ENCODE results near the gene UBE2D3.

The UBE2D3 gene

DNA sequence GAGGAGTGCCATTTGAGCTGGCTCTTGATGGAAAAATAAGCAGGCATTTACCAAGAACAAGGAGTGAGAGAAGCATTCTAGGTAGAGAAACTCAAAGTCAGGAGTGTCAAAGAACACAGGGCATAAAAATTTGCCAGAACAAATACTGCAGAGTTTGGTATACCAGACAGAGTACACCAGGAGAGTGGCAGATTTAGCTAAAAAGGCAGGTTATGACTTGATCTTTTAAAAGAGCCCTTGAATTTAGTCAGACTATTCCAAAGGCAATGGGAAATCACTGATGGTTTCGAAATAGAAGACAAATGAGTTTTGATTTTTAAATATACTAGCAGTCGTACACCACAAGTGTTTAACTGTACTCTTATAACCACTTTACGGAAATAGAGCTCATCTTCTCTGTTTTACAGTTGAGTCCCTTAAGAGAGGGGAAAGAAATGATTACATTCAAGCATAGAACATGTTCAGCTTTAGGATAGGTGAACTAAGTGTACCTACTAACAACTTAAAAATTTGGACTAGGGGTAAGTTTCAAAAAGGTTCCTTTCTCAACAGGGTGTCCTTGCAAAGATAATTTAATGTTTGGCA lies 10.2 kb downstream of the UBE2D3 start:
- no peak; the same call in 2 of the 3 replicates for ATAC-seq
- no peak for TF ChIP-seq CSDC2 (CRISPR knock-in tag; IDR thresholded peaks at IDR 0.05)
- TF ChIP-seq ESRRG (CRISPR knock-in tag; IDR thresholded peaks at IDR 0.05) = no peak

DNA sequence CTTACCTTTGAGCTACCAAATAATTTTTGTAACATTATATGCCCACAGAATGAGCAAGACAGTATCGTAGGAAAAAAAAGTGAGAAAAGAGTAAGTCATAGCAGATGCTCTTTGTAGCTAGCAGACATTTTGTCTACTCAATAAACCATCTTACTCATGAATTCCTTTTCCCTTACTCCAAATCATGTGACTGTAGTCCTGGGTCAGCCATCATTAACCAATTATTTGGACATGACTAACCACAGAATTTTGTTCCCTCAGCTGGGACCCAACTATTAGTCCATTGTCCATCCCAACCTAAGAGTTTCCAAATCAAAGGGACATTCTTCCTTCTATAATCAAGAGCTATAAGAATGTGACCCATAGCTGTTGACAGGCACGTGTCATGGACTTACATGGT lies 11.4 kb downstream of the UBE2D3 start:
- ATAC-seq = peak; percentile 88
- TF ChIP-seq ISL1 (CRISPR knock-in tag; IDR thresholded peaks at IDR 0.05) (peak; percentile 16; the same call in 1 of the 2 replicates), ZNF70 (CRISPR knock-in tag; IDR thresholded peaks at IDR 0.05) (no peak), ZFP3 (CRISPR knock-in tag; IDR thresholded peaks at IDR 0.05) (peak; percentile 44; the same call in 1 of the 2 replicates)

- TF ChIP-seq ZFP30 (CRISPR knock-in tag; IDR thresholded peaks at IDR 0.05) (no peak), CREB5 (CRISPR knock-in tag; IDR thresholded peaks at IDR 0.05; ENCODE audit: low read depth) (no peak), ZNF70 (CRISPR knock-in tag; IDR thresholded peaks at IDR 0.05) (no peak), ZNF565 (CRISPR knock-in tag; conservative IDR thresholded peaks at IDR 0.05; ENCODE audit: low read depth) (no peak), GLIS3 (CRISPR knock-in tag; IDR thresholded peaks at IDR 0.05) (no peak), ZFP3 (CRISPR knock-in tag; IDR thresholded peaks at IDR 0.05) (no peak), TOX (CRISPR knock-in tag; IDR thresholded peaks at IDR 0.05; ENCODE audit: borderline replicate concordance) (no peak), RARB (CRISPR knock-in tag; IDR thresholded peaks at IDR 0.05) (no peak), ZNF8 (CRISPR knock-in tag; IDR thresholded peaks at IDR 0.05) (no peak), CSDC2 (CRISPR knock-in tag; IDR thresholded peaks at IDR 0.05) (no peak), OSR1 (CRISPR knock-in tag; IDR thresholded peaks at IDR 0.05) (no peak), ARNTL (CRISPR knock-in tag; IDR thresholded peaks at IDR 0.05; ENCODE audit: borderline replicate concordance, low read depth) (no peak), SNAI2 (CRISPR knock-in tag; IDR thresholded peaks at IDR 0.05) (no peak), PATZ1 (CRISPR knock-in tag; IDR thresholded peaks at IDR 0.05; ENCODE audit: borderline replicate concordance) (no peak), TCF4 (CRISPR knock-in tag; IDR thresholded peaks at IDR 0.05; ENCODE audit: borderline replicate concordance) (no peak), TSHZ2 (CRISPR knock-in tag; IDR thresholded peaks at IDR 0.05) (no peak)
- TF ChIP-seq, protein P1, sequence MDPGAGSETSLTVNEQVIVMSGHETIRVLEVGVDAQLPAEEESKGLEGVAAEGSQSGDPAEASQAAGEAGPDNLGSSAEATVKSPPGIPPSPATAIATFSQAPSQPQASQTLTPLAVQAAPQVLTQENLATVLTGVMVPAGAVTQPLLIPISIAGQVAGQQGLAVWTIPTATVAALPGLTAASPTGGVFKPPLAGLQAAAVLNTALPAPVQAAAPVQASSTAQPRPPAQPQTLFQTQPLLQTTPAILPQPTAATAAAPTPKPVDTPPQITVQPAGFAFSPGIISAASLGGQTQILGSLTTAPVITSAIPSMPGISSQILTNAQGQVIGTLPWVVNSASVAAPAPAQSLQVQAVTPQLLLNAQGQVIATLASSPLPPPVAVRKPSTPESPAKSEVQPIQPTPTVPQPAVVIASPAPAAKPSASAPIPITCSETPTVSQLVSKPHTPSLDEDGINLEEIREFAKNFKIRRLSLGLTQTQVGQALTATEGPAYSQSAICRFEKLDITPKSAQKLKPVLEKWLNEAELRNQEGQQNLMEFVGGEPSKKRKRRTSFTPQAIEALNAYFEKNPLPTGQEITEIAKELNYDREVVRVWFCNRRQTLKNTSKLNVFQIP (CRISPR knock-in tag; IDR thresholded peaks at IDR 0.05; ENCODE audit: borderline replicate concordance, low read depth) = no peak
- no peak for ATAC-seq
These were observed 17.7 kb downstream of the UBE2D3 start for GRCh38 chr4:102809691-102810090.

DNA sequence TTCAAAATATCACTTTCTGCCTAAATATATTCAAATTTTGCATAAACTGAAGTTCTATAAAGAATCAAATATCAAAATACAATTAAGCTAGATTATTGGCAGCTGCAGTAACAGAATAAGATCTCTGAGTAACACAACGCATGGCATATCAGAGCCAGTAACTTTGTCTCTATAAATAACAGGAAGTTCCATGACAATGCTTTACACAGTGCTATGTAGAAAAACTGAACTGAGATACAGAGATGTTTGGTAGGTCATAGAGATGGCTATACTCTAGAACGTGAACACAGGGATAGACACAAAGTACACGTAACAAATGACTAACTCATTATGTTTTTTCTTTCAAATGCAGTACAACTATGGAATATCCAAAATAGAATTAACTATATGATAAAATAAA lies 18.2 kb downstream of the UBE2D3 start:
- TF ChIP-seq OSR1 (CRISPR knock-in tag; IDR thresholded peaks at IDR 0.05) (no peak), TCF4 (CRISPR knock-in tag; IDR thresholded peaks at IDR 0.05; ENCODE audit: borderline replicate concordance) (no peak), TSHZ2 (CRISPR knock-in tag; IDR thresholded peaks at IDR 0.05) (no peak)

More for the DNA sequence above, 18.2 kb downstream of the UBE2D3 start:
- ATAC-seq = 0 out of 3 replicates have a peak, but pooled peaks have one; percentile 40
